HepG2 (cell line): ENCODE measurements around the gene SETD1A. TPM values are rescaled to one million over a fixed set of nuclear protein-coding genes. Genes with fewer than 3 reads are reported as not detected.

Source experiments
- ATAD3A ChIP-seq: sonication (generic); formaldehyde crosslinking; IDR thresholded peaks from 2 replicates; pipeline ENCODE4 v1.4.0; 2020; ENCODE audit warnings: missing genetic modification reagents
- PITX1 ChIP-seq: sonication (generic); formaldehyde crosslinking; IDR thresholded peaks from 2 replicates; pipeline ENCODE4 v1.5.1; 2020; ENCODE audit warnings: mild to moderate bottlenecking, missing genetic modification reagents
- RFX3 ChIP-seq: IDR thresholded peaks from 2 replicates; pipeline ENCODE4 v1.6.1; 2016; ENCODE audit warnings: missing biosample characterization, missing genetic modification reagents
- SAP130 ChIP-seq: IDR thresholded peaks from 2 replicates; pipeline ENCODE4 v1.6.1; 2016; ENCODE audit warnings: low read depth
- TCF7 ChIP-seq: sonication (generic); IDR thresholded peaks from 2 replicates; pipeline ENCODE4 v1.6.1; 2016; ENCODE audit warnings: antibody characterized with exemption, low read depth
- ZFP1 ChIP-seq: IDR thresholded peaks from 2 replicates; pipeline ENCODE4 v1.6.1; 2016
- ZFP37 ChIP-seq: sonication (generic); formaldehyde crosslinking; IDR thresholded peaks from 2 replicates; pipeline ENCODE4 v1.4.0; 2020; ENCODE audit warnings: missing genetic modification reagents, borderline replicate concordance
- ZNF556 ChIP-seq: sonication (generic); formaldehyde crosslinking; IDR thresholded peaks from 2 replicates; pipeline ENCODE4 v1.4.0; 2020; ENCODE audit warnings: mild to moderate bottlenecking, missing genetic modification reagents, borderline replicate concordance
- ZNF614 ChIP-seq: IDR thresholded peaks from 2 replicates; pipeline ENCODE4 v1.6.1; 2018; ENCODE audit warnings: missing biosample characterization, missing genetic modification reagents, inconsistent platforms, borderline replicate concordance
- polyA plus RNA-seq, 8 experiments: library from polyadenylated mRNA; depleted of rRNA in 3 of 8; stranded (reverse) in 7 of 8; unstranded in 1 of 8; fragments of >200 nt; fragmentation: Illumina TruSeq in 4 of 8; extraction: Trizol in 4 of 8; gene quantifications; 2 replicates each; pipeline versions ENCODE4 v1.2.1 to v1.2.3, GENCODE V29; 2011 to 2016; ENCODE audit warnings: low read depth in 4 of 8, missing spikeins in 1 of 8, mixed read lengths in 1 of 8; ENCODE audit not compliant: insufficient read depth in 1 of 8
- total RNA-seq, 5 experiments: library from RNA; depleted of rRNA; stranded (reverse); fragments of >200 nt; fragmentation: Illumina TruSeq; extraction: Trizol; gene quantifications; 2 replicates each; pipeline ENCODE4 v1.2.3, GENCODE V29; 2016; ENCODE audit warnings: low read depth in 1 of 5
- TF ChIP-seq, protein P1 (sequence below): IDR thresholded peaks from 2 replicates; pipeline ENCODE4 v1.6.1; 2016
- TF ChIP-seq, protein P2 (sequence below): sonication (generic); formaldehyde crosslinking; IDR thresholded peaks from 2 replicates; pipeline ENCODE4 v1.9.0; 2021; ENCODE audit warnings: missing genetic modification reagents, borderline replicate concordance
- TF ChIP-seq, protein P3 (sequence below): sonication (generic); formaldehyde crosslinking; IDR thresholded peaks from 2 replicates; pipeline ENCODE4 v1.5.1; 2020; ENCODE audit warnings: mild to moderate bottlenecking, missing genetic modification reagents, moderate library complexity
- TF ChIP-seq, protein P4 (sequence below): sonication (generic); formaldehyde crosslinking; IDR thresholded peaks from 2 replicates; pipeline ENCODE4 v1.4.0; 2020; ENCODE audit warnings: mild to moderate bottlenecking, missing genetic modification reagents

Gene SETD1A
- total and polyA plus RNA-seq, 2 of the 13 experiments (the other 11 are each of a cell fraction or from before 2014, with no cell fraction given), result 3.8 to 5.6 TPM

DNA sequence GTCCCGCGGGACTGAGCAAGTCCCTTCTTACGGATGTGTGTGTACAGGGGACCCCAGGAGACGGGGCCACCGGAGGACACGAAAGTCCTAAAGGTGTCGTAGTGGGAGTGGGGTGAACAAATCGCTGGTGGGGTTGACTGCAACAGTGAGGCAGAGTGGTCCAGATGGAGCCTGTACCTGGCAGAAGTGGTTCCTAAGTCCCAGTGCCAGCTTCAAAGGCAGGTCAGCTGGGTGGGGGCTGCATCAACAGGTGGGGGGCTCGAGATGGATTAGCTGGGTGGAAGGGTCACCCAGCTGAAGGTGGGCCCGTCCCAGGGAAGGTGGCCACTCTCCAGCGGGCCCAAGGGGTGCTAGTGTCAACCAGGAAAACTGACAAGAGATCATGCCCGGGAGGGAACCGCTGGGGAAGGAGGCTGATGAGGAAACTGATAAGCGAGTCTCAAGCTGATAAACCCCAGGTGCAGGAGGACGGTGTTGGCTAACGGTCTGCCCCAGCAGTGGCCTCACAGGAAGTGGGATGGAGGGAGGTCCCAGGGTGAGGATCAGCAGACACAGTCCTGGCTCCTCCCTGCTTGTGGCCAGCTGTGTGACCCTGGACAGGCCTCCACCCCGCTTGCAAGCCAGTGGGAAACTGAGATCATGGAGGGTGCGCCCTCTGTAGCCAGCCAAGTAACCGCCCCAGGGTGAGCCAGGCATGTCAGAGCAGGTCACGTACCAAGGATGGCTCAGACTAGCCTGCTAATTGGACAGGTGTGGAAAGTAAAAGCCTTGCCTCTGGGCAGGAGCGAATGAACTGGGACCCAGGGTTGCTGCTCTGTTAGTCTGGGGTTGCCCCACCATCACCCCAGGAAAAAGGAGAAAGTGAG is 7.7 kb upstream of the SETD1A start (continued):
- TF ChIP-seq ZNF614 (peak; percentile 95), ZFP1 (CRISPR knock-in tag) (peak; percentile 54; the same call in 1 of the 2 replicates), TCF7 (peak; percentile 34; the same call in 1 of the 2 replicates), ATAD3A (no peak), ZFP37 (CRISPR knock-in tag) (peak; percentile 38; the same call in 1 of the 2 replicates), ZNF556 (peak; percentile 95), RFX3 (no peak; the same call in 1 of the 2 replicates), SAP130 (CRISPR knock-in tag) (peak; percentile 99), PITX1 (CRISPR knock-in tag) (peak; percentile 72; the same call in 1 of the 2 replicates)
- TF ChIP-seq, protein P1, sequence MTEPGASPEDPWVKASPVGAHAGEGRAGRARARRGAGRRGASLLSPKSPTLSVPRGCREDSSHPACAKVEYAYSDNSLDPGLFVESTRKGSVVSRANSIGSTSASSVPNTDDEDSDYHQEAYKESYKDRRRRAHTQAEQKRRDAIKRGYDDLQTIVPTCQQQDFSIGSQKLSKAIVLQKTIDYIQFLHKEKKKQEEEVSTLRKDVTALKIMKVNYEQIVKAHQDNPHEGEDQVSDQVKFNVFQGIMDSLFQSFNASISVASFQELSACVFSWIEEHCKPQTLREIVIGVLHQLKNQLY (CRISPR knock-in tag), result peak; percentile 53; the same call in 1 of the 2 replicates
- TF ChIP-seq, protein P2, sequence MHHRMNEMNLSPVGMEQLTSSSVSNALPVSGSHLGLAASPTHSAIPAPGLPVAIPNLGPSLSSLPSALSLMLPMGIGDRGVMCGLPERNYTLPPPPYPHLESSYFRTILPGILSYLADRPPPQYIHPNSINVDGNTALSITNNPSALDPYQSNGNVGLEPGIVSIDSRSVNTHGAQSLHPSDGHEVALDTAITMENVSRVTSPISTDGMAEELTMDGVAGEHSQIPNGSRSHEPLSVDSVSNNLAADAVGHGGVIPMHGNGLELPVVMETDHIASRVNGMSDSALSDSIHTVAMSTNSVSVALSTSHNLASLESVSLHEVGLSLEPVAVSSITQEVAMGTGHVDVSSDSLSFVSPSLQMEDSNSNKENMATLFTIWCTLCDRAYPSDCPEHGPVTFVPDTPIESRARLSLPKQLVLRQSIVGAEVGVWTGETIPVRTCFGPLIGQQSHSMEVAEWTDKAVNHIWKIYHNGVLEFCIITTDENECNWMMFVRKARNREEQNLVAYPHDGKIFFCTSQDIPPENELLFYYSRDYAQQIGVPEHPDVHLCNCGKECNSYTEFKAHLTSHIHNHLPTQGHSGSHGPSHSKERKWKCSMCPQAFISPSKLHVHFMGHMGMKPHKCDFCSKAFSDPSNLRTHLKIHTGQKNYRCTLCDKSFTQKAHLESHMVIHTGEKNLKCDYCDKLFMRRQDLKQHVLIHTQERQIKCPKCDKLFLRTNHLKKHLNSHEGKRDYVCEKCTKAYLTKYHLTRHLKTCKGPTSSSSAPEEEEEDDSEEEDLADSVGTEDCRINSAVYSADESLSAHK (CRISPR knock-in tag), result no peak
- TF ChIP-seq, protein P3, sequence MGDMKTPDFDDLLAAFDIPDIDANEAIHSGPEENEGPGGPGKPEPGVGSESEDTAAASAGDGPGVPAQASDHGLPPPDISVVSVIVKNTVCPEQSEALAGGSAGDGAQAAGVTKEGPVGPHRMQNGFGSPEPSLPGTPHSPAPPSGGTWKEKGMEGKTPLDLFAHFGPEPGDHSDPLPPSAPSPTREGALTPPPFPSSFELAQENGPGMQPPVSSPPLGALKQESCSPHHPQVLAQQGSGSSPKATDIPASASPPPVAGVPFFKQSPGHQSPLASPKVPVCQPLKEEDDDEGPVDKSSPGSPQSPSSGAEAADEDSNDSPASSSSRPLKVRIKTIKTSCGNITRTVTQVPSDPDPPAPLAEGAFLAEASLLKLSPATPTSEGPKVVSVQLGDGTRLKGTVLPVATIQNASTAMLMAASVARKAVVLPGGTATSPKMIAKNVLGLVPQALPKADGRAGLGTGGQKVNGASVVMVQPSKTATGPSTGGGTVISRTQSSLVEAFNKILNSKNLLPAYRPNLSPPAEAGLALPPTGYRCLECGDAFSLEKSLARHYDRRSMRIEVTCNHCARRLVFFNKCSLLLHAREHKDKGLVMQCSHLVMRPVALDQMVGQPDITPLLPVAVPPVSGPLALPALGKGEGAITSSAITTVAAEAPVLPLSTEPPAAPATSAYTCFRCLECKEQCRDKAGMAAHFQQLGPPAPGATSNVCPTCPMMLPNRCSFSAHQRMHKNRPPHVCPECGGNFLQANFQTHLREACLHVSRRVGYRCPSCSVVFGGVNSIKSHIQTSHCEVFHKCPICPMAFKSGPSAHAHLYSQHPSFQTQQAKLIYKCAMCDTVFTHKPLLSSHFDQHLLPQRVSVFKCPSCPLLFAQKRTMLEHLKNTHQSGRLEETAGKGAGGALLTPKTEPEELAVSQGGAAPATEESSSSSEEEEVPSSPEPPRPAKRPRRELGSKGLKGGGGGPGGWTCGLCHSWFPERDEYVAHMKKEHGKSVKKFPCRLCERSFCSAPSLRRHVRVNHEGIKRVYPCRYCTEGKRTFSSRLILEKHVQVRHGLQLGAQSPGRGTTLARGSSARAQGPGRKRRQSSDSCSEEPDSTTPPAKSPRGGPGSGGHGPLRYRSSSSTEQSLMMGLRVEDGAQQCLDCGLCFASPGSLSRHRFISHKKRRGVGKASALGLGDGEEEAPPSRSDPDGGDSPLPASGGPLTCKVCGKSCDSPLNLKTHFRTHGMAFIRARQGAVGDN (CRISPR knock-in tag), result peak; percentile 97
- TF ChIP-seq, protein P4, sequence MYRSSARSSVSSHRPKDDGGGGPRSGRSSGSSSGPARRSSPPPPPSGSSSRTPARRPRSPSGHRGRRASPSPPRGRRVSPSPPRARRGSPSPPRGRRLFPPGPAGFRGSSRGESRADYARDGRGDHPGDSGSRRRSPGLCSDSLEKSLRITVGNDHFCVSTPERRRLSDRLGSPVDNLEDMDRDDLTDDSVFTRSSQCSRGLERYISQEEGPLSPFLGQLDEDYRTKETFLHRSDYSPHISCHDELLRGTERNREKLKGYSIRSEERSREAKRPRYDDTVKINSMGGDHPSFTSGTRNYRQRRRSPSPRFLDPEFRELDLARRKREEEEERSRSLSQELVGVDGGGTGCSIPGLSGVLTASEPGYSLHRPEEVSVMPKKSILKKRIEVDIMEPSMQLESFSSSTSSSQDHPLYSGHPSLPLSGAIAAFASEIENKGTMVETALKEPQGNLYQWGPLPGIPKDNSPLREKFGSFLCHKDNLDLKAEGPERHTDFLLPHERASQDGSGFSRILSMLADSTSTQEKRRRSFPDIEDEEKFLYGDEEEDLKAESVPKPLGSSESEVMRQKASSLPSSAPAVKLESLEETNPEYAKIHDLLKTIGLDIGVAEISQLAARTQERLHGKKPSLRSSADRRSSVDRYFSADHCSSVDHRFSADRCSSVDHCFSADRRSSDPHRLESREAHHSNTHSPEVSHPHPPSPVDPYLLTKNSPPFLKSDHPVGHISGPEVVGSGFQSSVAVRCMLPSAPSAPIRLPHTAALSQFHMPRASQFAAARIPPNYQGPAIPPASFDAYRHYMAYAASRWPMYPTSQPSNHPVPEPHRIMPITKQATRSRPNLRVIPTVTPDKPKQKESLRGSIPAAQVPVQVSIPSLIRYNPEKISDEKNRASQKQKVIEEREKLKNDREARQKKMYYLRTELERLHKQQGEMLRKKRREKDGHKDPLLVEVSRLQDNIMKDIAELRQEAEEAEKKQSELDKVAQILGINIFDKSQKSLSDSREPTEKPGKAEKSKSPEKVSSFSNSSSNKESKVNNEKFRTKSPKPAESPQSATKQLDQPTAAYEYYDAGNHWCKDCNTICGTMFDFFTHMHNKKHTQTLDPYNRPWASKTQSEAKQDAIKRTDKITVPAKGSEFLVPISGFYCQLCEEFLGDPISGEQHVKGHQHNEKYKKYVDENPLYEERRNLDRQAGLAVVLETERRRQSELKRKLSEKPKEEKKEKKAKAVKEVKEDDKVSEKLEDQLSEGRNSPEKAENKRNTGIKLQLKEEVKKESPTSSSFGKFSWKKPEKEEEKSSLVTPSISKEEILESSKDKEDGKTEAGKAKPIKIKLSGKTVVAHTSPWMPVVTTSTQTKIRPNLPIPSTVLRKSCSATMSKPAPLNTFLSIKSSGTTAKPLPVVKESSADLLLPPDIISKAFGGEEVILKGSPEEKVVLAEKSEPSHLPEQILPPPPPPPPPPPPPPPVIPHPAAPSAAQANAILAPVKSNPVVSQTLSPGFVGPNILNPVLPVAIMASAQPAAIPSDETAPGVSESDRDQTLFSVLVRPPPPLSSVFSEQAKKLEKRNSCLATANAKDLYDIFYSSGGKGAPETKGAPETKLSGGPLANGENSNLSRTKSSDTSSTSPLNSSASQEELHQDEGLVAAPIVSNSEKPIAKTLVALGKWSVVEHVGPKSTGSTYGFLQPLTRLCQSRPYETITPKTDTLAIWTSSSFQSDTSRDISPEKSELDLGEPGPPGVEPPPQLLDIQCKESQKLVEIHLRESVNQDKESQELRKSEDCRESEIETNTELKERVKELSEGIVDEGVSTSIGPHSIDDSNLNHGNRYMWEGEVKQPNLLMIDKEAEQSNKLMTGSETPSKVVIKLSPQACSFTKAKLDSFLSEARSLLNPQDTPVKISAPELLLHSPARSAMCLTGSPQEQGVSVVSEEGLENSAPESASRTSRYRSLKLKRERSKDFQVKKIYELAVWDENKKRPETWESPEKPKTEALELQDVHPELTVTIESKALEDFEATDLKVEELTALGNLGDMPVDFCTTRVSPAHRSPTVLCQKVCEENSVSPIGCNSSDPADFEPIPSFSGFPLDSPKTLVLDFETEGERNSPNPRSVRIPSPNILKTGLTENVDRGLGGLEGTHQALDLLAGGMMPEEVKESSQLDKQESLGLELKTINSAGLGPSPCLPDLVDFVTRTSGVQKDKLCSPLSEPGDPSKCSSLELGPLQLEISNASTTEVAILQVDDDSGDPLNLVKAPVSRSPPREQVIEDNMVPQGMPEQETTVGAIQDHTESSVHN (CRISPR knock-in tag), result peak; percentile 85
